Activated CD4-positive, alpha-beta T cell treated with anti-CD3 and anti-CD28 coated beads for 36 hours (primary cell): ENCODE measurements around the gene CTNNBIP1. TPM values are rescaled to one million over a fixed set of nuclear protein-coding genes. Genes with fewer than 3 reads are reported as not detected.

Experiments
- ATAC-seq: fragments of 200-7000 bp; cut with Tn5 transposase; one replicate; pipeline ENCODE4 v1.10.0; 2021; ENCODE audit warnings: mild to moderate bottlenecking, moderate library complexity
- CTCF ChIA-PET: fragments of 350-600 bp; sonication (Branson Sonifier 250); formaldehyde crosslinking; loops from one replicate; lab custom pipeline; 2021; ENCODE audit warnings: antibody characterized with exemption; lab: Charles Lee
- POLR2A ChIA-PET: fragments of 350-600 bp; sonication (Branson Sonifier 250); formaldehyde crosslinking; loops from one replicate; lab custom pipeline; 2021; ENCODE audit warnings: antibody characterized with exemption, inconsistent platforms; lab: Charles Lee
- DNase-seq: peaks from one replicate; pipeline ENCODE4 v3.0.0-alpha.2; 2020
- H3K27ac Mint-ChIP-seq: one replicate; pipeline ENCODE4 v1.8.0; 2021; ENCODE audit warnings: mixed read lengths
- H3K27me3 Mint-ChIP-seq: one replicate; pipeline ENCODE4 v1.8.0; 2021; ENCODE audit warnings: mixed read lengths
- H3K36me3 Mint-ChIP-seq: one replicate; pipeline ENCODE4 v1.8.0; 2021; ENCODE audit warnings: low read depth, mixed read lengths
- H3K4me1 Mint-ChIP-seq: one replicate; pipeline ENCODE4 v1.8.0; 2021; ENCODE audit warnings: mixed read lengths
- H3K4me3 Mint-ChIP-seq: one replicate; pipeline ENCODE4 v1.8.0; 2021; ENCODE audit warnings: mild to moderate bottlenecking, moderate library complexity, mixed read lengths
- H3K9me3 Mint-ChIP-seq: one replicate; pipeline ENCODE4 v1.8.0; 2021; ENCODE audit warnings: low read depth, mixed read lengths
- intact Hi-C, 2 experiments: fragments of 100-400 bp; cut with DNase I in 1 of 2; cut with micrococcal nuclease in 1 of 2; formaldehyde crosslinking; loops; one replicate each; pipeline versions ENCODE4 v1.14.2 to v1.15.1; 2022 to 2024; cut with DNase I, micrococcal nuclease
- total RNA-seq, 2 experiments: library from RNA; stranded (reverse); gene quantifications; one replicate each; pipeline ENCODE4 v1.2.3, GENCODE V29; 2021

Gene CTNNBIP1
- total RNA-seq, 2 experiments from 2014 or later = 7.5 to 11.0 TPM

- H3K9me3 Mint-ChIP-seq = no peaks in the 10 kb centered on the region
- H3K36me3 Mint-ChIP-seq = peaks cover 3% of the 10 kb centered on the region
- peaks cover 9% of the 10 kb centered on the region for H3K27me3 Mint-ChIP-seq
- DNase-seq (no peak), ATAC-seq (no peak)
- peak overlapping the region; percentile 89 for H3K27ac Mint-ChIP-seq
- peak overlapping the region; percentile 96 for H3K4me3 Mint-ChIP-seq
- CTCF ChIA-PET = interaction anchor here (1.0 to 1.3 kb wide), 3 partner anchors 9 to 38 kb away, joined by 4 read pairs; no protein-coding TSS in a partner anchor
- peaks cover 32% of the 10 kb centered on the region for H3K4me1 Mint-ChIP-seq
- intact Hi-C loops = loop anchor here in 1 of 2 experiments (2.0 to 10.0 kb wide), 4 partner anchors 120 to 588 kb away; partner anchors contain the start of genes H6PD, LZIC, NMNAT1 and PGD
- POLR2A ChIA-PET = interaction anchor here (0.7 kb wide), 1 partner anchor 423 kb away, joined by 3 read pairs; no protein-coding TSS in a partner anchor
Observed at GRCh38 chr1:9822490-9822889, 87.6 kb downstream of the CTNNBIP1 start.

GRCh38 chr1:9821710-9822109, 88.4 kb downstream of the CTNNBIP1 start:
- Mint-ChIP-seq H3K36me3 (peaks cover 3% of the 10 kb centered on the region), H3K27ac (no peak overlapping the region), H3K9me3 (no peaks in the 10 kb centered on the region), H3K4me1 (peaks cover 32% of the 10 kb centered on the region), H3K27me3 (peaks cover 9% of the 10 kb centered on the region), H3K4me3 (peak overlapping the region; percentile 96)
- no peak for DNase-seq
- no peak for ATAC-seq
- CTCF ChIA-PET = interaction anchor here (0.8 to 1.4 kb wide), 4 partner anchors 30 to 47 kb away, joined by 3 to 4 read pairs (median 4); no protein-coding TSS in a partner anchor
- intact Hi-C loops = loop anchor here in 1 of 2 experiments (2.0 to 10.0 kb wide), 4 partner anchors 121 to 587 kb away; partner anchors contain the start of genes H6PD, LZIC, NMNAT1 and PGD
- POLR2A ChIA-PET = interaction anchor here (0.7 kb wide), 1 partner anchor 422 kb away, joined by 3 read pairs; no protein-coding TSS in a partner anchor

- Mint-ChIP-seq H3K36me3 (peaks cover 4% of the 10 kb centered on the region), H3K4me3 (no peak overlapping the region)
- no peak for ATAC-seq
Observed at GRCh38 chr1:9820521-9820920, 89.5 kb downstream of the CTNNBIP1 start.

GRCh38 chr1:9817734-9818133, 92.3 kb downstream of the CTNNBIP1 start:
- ChIA-PET POLR2A (no interaction called here), CTCF (interaction anchor here (1.0 to 1.1 kb wide), 4 partner anchors 9 to 50 kb away, joined by 3 to 8 read pairs (median 3); no protein-coding TSS in a partner anchor)
- intact Hi-C loops = no loop called here

More at GRCh38 chr1:9820521-9820920, 89.5 kb downstream of the CTNNBIP1 start:
- intact Hi-C loops = loop anchor here in 1 of 2 experiments (5.0 to 10.0 kb wide), 2 partner anchors 528 to 586 kb away; partner anchors contain the start of genes H6PD and SPSB1
- H3K9me3 Mint-ChIP-seq = no peaks in the 10 kb centered on the region
- H3K27me3 Mint-ChIP-seq = peaks cover 7% of the 10 kb centered on the region
- POLR2A ChIA-PET = interaction anchor here (0.7 kb wide), 1 partner anchor 29 kb away, joined by 3 read pairs; no protein-coding TSS in a partner anchor
- no peak overlapping the region for H3K27ac Mint-ChIP-seq
- DNase-seq = no peak
- H3K4me1 Mint-ChIP-seq = peaks cover 32% of the 10 kb centered on the region
- CTCF ChIA-PET = interaction anchor here (0.6 to 1.4 kb wide), 6 partner anchors 20 to 450 kb away, joined by 3 to 4 read pairs (median 3); no protein-coding TSS in a partner anchor

GRCh38 chr1:9816199-9816598, 93.9 kb downstream of the CTNNBIP1 start:
- H3K27ac Mint-ChIP-seq = no peak overlapping the region
- intact Hi-C loops = no loop called here
- POLR2A ChIA-PET = interaction anchor here (0.5 kb wide), 1 partner anchor 16 kb away, joined by 3 read pairs; no protein-coding TSS in a partner anchor
- peaks cover 11% of the 10 kb centered on the region for H3K4me1 Mint-ChIP-seq
- H3K27me3 Mint-ChIP-seq = no peaks in the 10 kb centered on the region
- ATAC-seq (no peak), DNase-seq (no peak)
- peaks cover 4% of the 10 kb centered on the region for H3K36me3 Mint-ChIP-seq
- CTCF ChIA-PET = interaction anchor here (0.7 to 1.3 kb wide), 3 partner anchors 16 to 31 kb away, joined by 3 to 5 read pairs (median 3); no protein-coding TSS in a partner anchor
- no peaks in the 10 kb centered on the region for H3K9me3 Mint-ChIP-seq
- H3K4me3 Mint-ChIP-seq = no peak overlapping the region

More at GRCh38 chr1:9817734-9818133, 92.3 kb downstream of the CTNNBIP1 start:
- no peak for DNase-seq
- Mint-ChIP-seq H3K4me3 (no peak overlapping the region), H3K27ac (no peak overlapping the region), H3K27me3 (no peaks in the 10 kb centered on the region), H3K9me3 (no peaks in the 10 kb centered on the region), H3K36me3 (peaks cover 4% of the 10 kb centered on the region), H3K4me1 (peaks cover 22% of the 10 kb centered on the region)
- ATAC-seq = no peak

GRCh38 chr1:9815150-9815549, 94.9 kb downstream of the CTNNBIP1 start:
- ATAC-seq = no peak
- POLR2A ChIA-PET = no interaction called here
- Mint-ChIP-seq H3K4me3 (no peak overlapping the region), H3K36me3 (peaks cover 2% of the 10 kb centered on the region), H3K27me3 (no peaks in the 10 kb centered on the region), H3K4me1 (peaks cover 12% of the 10 kb centered on the region), H3K27ac (no peak overlapping the region), H3K9me3 (no peaks in the 10 kb centered on the region)
- intact Hi-C loops = no loop called here
- CTCF ChIA-PET = interaction anchor here (1.1 kb wide), 1 partner anchor 15 kb away, joined by 5 read pairs; no protein-coding TSS in a partner anchor
- no peak for DNase-seq

GRCh38 chr1:9814619-9815018, 95.5 kb downstream of the CTNNBIP1 start:
- no peaks in the 10 kb centered on the region for H3K9me3 Mint-ChIP-seq
- DNase-seq (no peak), ATAC-seq (no peak)
- no peak overlapping the region for H3K27ac Mint-ChIP-seq
- no peak overlapping the region for H3K4me3 Mint-ChIP-seq
- intact Hi-C loops = no loop called here
- ChIA-PET POLR2A (no interaction called here), CTCF (no interaction called here)
- no peaks in the 10 kb centered on the region for H3K27me3 Mint-ChIP-seq
- H3K4me1 Mint-ChIP-seq = peaks cover 9% of the 10 kb centered on the region
- H3K36me3 Mint-ChIP-seq = peaks cover 2% of the 10 kb centered on the region

- CTCF ChIA-PET = interaction anchor here (1.0 to 1.7 kb wide), 3 partner anchors 11 to 54 kb away, joined by 3 to 5 read pairs (median 3); no protein-coding TSS in a partner anchor
- Mint-ChIP-seq H3K4me1 (peaks cover 32% of the 10 kb centered on the region), H3K4me3 (no peak overlapping the region), H3K9me3 (no peaks in the 10 kb centered on the region), H3K27me3 (no peaks in the 10 kb centered on the region), H3K27ac (no peak overlapping the region), H3K36me3 (peaks cover 2% of the 10 kb centered on the region)
- no peak for DNase-seq
- ATAC-seq = no peak
- intact Hi-C loops = no loop called here
- POLR2A ChIA-PET = no interaction called here
Observed at GRCh38 chr1:9811239-9811966, 98.7 kb downstream of the CTNNBIP1 start.

GRCh38 chr1:9809100-9809510, 101.0 kb downstream of the CTNNBIP1 start:
- H3K4me1 Mint-ChIP-seq = peaks cover 32% of the 10 kb centered on the region
- no peaks in the 10 kb centered on the region for H3K27me3 Mint-ChIP-seq
- intact Hi-C loops = no loop called here
- DNase-seq (no peak), ATAC-seq (no peak)
- H3K27ac Mint-ChIP-seq = no peak overlapping the region
- ChIA-PET POLR2A (no interaction called here), CTCF (interaction anchor here (0.5 kb wide), 1 partner anchor 22 kb away, joined by 3 read pairs; no protein-coding TSS in a partner anchor)
- no peak overlapping the region for H3K4me3 Mint-ChIP-seq
- H3K36me3 Mint-ChIP-seq = no peaks in the 10 kb centered on the region
- no peaks in the 10 kb centered on the region for H3K9me3 Mint-ChIP-seq

- ChIA-PET CTCF (interaction anchor here (0.5 kb wide), 1 partner anchor 21 kb away, joined by 3 read pairs; no protein-coding TSS in a partner anchor), POLR2A (no interaction called here)
- no peaks in the 10 kb centered on the region for H3K9me3 Mint-ChIP-seq
- H3K27ac Mint-ChIP-seq = no peak overlapping the region
- DNase-seq = no peak
- no peak overlapping the region for H3K4me3 Mint-ChIP-seq
- ATAC-seq = no peak
- H3K4me1 Mint-ChIP-seq = peaks cover 32% of the 10 kb centered on the region
- intact Hi-C loops = no loop called here
- no peaks in the 10 kb centered on the region for H3K36me3 Mint-ChIP-seq
- H3K27me3 Mint-ChIP-seq = no peaks in the 10 kb centered on the region
Observed at GRCh38 chr1:9808459-9808858, 101.6 kb downstream of the CTNNBIP1 start.

- no peak for DNase-seq
- POLR2A ChIA-PET = no interaction called here
- intact Hi-C loops = no loop called here
- no peak overlapping the region for H3K27ac Mint-ChIP-seq
- no peaks in the 10 kb centered on the region for H3K36me3 Mint-ChIP-seq
- H3K9me3 Mint-ChIP-seq = no peaks in the 10 kb centered on the region
- no peak for ATAC-seq
- peaks cover 36% of the 10 kb centered on the region for H3K4me1 Mint-ChIP-seq
- CTCF ChIA-PET = no interaction called here
- H3K4me3 Mint-ChIP-seq = no peak overlapping the region
- no peaks in the 10 kb centered on the region for H3K27me3 Mint-ChIP-seq
Observed at GRCh38 chr1:9807541-9807940, 102.5 kb downstream of the CTNNBIP1 start.
